GM21825 (cell line): ENCODE measurements around the gene NPAS3.

Experiments
- ATAC-seq: cut with Tn5 transposase; IDR thresholded peaks from one replicate; pipeline ENCODE4 v1.9.1; 2021; ENCODE audit warnings: mild to moderate bottlenecking, moderate library complexity; ENCODE audit not compliant: unreplicated experiment

The NPAS3 gene

GRCh38 chr14:33569821-33570687, 631.4 kb downstream of the NPAS3 start:
- ATAC-seq, result no peak

DNA sequence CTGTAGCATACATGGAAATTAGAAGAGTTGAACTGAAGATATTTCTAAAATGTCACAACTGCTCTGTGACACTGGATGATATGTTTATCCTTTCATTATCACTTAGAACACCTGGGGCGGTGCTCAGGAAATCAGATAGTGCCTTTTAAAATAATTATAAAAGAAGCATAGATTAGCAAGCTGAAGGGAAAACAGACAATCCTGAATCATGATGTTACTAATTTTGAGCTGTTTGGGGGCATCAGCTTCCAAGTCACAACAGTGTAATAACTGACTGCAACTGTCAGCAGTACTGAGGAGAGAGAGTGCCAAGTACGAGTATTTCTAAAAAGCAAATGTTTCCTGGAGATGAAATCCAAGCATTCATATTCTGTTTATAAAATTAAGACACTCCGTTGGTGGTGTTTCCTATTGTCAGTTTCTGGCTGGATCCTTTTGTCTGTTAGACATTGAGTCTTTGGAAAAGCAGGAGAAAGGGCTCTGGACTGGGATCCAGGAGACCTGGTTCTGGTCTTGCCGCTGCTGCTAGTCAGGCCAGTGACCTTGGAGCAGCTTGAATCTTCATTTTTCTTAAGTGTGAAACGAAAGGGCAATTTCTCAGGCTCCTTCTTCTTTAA, 632.1 kb downstream of the NPAS3 start:
- ATAC-seq, result no peak

DNA sequence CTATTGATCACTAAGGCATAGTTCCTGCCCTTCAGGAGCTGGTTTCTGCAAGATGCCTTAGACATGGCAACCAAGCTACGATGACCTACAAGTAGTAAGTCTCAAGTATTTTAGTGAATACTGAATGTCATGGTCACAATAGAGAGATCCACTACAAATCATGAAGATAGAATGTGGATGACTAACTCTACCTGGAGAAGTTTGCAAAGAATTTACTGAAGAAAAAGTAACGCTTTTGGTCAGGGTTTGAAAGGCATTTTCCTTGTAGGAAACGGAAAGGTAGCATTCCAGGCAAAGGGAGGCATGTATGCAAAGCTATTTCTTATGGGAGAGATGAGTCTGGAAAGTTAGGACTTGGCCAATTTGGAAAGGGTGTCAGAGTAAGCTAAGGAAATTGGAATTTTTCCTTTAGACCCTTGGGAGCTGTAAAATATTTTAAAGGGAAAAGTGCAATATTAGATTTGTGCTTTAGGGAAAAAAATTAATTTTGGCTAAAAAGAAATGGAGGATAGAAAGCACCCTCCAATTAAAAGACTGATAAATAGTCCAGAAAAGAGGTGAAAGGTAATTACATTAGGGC, 634.7 kb downstream of the NPAS3 start:
- no peak for ATAC-seq

- ATAC-seq, result no peak
These were observed 637.3 kb downstream of the NPAS3 start for GRCh38 chr14:33576014-33576413.

DNA sequence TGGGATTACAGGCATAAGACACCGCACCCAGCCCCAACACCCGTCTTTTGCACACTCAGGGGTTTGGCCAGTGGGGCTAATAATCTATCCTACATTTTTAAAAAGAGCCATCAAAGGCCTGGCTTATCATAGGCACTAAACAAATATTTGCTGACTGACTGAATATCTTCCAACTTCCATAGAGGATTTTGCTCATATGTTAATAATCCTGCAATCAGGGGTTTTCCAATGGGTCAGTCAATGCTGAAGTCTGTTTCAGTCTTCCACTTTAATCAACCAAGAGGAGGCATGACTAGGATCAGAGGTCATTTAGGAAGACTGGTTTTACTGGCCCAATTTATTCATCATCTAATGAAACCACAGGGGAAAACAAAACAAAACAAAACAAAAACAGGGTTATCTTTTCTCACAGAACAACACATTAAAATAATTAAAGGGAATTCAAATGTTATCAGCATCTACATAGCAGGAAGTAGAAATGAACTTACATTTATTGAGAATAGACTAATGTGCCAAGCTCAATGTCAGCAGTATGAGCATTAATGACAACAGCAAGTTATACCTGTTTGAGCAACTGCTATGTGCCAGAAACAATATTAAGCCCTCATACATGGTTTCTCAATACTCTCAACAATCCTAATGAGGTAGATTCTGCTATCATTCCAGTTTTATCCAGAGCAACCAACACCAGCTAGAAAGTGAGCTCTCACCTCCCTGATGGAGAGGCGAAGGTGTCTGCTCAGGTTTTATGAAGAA, 640.0 kb downstream of the NPAS3 start:
- ATAC-seq, result no peak

DNA sequence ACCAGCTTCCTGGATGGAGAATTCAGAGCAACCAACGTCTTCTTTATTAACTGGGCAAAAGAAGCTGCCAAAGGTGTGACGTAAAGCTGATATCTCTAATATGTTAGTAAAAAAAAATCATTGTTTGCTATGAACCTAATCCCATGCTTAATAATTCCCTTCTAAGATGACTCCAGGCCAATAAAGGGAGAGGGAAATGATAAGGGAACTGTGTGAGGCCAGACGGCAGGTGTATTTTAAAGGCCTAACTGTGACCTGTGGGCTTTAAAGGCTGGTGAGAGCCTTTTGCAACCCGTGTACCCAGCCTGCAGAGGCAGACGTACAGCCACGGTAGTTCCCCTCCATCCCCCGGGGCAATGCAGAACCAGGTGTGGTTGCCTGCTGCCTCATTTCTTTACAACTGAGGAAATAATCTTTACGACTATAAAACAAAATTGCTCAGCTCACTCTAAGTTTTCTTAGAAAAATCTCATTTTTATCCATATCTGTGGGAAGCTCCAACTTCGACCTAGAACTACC, 641.6 kb downstream of the NPAS3 start:
- ATAC-seq, result no peak

DNA sequence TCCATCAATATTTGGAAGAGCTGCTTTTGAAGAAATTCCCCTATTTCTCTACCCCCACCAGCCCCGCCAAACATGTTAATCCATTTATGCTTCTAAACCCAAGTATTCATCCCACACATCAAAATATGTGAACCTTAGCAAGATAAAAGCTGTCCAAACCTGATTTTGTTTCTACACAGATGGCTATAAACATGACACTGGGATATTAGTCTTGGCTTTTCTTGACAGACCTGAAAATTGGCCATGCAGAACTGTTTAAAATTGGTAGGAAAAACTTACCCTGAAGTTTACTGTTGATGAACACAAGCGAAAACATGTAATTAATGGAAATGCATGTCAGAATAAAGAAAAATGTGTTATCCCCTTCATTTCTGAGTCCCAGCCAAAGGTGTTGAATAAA, 642.2 kb downstream of the NPAS3 start:
- no peak for ATAC-seq

DNA sequence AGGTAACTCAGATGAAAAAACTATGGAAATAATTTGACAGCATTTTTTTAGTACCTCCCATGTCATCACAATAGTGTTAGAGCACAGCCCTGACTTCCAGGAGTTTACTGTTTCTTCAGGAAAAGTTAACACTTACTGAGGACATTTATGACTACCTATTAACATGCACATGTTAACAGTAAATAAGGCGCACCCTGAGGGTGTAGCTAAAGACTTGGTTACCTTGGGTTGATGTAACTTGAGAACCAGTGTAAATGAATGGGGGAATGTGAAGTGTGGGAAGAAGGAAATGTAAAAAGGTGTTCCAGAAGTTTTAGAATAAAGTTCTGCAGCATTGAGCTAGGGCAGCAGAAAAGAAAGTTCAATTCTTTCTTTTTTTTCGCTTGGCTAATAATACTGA, 646.0 kb downstream of the NPAS3 start:
- ATAC-seq, result no peak

DNA sequence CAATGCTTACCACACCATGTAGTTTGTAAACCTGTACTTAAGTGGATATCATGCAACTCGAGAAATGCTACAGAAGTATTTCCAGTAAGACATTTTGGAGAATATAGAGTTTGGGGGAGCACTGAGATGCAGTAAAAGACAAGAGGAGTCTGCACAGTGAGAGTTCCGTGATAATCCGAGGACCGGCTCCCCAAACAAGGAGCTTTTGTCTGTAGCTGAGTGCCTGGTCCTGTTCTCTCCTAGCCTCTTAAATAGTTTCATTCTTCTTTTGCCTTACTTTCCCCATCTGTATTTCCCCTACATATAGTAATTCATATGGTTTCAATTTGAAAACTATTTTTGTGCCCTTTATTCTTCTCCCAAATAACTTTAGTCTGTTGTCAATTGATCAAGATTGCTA, 648.1 kb downstream of the NPAS3 start:
- no peak for ATAC-seq

DNA sequence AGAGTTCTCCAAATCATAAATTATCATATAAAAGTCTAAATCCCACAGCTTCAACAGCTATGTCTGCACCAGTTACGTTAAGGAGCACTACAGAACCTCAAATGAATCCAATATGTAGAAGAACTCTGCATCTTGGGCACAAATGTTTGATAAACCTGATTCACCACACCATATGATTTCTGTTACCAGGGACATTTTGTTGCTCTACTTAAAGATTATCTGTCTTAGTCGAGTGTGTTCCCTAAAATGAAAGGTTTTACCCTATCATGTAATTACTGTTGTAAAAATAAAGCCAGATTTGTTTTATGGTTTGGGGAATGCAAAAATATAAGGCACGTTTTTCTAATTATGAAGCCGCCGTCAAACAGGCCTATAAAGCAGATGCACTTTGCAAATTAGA, 649.1 kb downstream of the NPAS3 start:
- ATAC-seq, result no peak

GRCh38 chr14:33588771-33589170, 650.1 kb downstream of the NPAS3 start:
- ATAC-seq, result no peak

DNA sequence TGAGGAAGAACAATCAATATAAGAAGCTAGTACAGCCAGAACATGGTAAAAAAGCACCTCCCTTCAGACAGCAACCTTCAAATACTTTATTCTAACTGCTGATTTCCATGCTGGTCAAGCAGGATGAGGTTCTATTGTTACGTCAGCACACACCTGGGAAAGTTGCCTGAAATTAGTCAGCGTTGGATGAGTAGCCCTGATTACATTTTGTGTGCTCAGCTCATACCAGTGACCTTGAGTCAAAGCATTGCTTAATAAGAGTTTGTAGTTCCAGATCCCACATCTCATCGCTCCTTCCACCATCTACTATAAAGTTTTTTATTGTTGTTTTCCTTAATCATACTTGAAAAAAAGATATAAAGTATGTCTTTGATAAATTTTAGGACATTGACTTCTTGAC, 650.7 kb downstream of the NPAS3 start:
- ATAC-seq, result no peak

DNA sequence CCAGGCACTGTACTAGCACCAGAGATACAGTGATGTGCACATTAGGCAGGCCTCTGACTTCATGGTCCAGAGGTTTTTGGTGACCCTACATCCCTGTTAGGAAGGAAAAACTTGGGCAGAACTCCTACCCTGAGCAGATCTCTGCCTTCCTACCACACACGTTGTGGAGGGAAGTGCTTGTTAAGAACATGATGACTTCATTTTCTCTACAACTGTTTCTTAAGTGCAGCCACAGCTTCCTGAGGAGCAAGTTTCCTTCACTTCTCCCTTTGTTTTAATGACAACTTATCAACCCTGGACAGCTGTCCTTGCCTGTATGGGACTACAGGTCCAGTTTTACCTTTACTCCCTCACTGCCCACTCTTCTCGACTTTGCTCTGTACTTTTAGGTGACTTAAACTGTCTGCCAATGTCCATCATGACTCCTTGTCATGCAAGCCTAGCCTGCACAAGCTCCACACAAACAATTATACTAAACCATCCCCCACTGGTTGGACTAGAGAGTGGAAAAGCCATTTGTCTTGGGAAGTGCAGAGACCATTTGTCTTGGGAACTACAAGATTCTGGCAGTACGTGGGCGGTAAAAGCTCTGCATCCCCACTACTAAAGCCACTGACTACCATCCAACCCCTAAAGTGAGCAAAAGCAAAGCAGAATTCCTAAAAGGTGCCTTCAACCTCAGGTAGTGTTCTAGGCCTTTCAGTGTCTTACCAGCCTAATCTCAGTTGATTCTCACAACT, 652.4 kb downstream of the NPAS3 start:
- ATAC-seq, result no peak

DNA sequence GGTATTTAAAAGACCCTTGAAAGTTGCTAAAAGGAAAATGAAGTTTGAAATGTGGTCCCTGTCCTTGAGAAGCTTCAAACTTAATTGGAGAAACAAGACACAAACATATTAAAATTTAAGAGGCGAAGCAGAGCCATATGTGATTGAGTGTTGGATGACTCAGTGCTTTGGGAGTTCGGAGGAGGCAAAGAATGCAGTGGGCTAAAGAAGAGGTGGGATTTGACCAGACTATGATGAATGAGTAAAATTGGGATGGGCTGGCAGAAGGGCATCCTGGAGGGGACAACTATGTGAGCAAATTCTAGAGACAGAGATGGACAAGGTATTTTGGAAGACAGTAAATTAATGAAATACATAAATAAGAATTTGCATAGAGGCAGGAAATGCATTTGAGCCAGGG, 653.6 kb downstream of the NPAS3 start:
- ATAC-seq, result no peak

DNA sequence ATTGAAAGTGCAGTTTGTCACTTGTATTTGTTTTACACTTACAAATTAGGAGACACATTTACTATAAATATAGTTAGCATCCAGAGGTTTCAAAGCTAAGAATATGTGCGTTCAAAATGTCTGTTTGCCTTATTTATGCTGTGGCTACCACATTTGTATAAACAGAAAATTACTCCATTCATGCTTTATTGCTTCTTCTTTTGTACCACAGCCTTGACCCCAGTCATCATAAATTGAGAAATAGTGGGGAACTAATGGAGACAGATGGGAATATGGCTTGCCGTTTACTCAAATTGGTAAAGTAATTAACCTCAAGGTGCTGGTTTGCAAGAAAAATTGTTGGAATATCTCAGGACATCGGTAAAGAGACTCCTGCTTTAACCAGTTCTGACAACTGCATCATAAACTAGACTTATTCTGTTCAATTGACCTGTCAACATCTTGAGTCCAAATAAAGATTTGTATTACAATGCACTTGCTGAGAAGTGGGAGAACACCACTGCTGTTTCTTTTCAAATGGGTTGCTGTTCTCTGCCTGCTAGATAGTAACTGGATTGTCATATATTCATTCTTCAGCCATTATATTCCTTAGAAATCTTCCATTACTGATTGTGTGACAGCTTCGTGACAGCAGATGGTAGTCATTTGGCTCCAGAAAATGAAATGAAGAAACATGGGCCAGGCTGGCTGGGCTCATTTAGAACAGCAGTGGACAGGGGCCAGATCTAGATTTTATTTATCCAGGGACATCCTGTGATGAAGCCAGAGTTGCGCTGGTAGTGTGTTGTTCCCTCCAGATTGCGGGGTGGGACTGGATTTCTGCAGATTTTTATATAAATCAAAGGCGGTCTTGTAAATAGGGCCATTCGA, 657.8 kb downstream of the NPAS3 start:
- ATAC-seq, result no peak

DNA sequence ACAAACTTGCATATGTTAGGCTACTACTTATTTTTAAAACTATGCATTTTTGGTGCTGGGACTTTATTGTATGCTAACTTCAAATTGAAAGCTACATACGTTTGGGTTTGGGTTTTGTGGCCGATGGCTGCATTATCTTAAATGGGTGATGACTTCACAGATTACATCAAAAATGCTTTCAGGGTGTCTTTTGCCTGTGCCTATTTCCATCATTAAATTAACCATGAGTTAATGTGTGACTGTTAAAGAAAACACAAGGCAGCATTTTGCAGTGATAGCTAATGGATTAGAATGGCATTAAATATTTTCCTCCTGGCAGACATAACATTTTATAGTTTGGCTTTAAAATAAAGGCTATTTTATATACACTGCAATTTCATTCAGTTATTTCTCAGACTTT, 659.9 kb downstream of the NPAS3 start:
- no peak for ATAC-seq

GRCh38 chr14:33602396-33602795, 663.7 kb downstream of the NPAS3 start:
- ATAC-seq, result no peak

DNA sequence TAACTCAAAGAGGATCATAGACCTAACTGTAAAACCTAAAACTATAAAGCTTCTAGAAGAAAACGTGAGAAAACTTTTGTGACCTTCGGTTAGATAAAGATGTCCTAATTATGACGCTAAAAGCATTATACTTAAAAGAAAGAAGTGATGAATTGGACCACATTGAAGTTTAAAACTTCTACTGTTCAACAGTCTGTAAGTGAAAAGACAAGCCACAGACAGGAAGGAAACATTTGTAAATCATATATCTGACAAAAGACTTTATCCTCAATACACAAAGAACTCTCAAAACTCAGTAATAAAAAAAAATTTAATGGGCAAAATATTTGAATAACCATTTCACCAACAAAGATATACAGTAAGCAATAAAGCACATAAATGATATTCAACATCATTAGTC, 667.9 kb downstream of the NPAS3 start:
- no peak for ATAC-seq

DNA sequence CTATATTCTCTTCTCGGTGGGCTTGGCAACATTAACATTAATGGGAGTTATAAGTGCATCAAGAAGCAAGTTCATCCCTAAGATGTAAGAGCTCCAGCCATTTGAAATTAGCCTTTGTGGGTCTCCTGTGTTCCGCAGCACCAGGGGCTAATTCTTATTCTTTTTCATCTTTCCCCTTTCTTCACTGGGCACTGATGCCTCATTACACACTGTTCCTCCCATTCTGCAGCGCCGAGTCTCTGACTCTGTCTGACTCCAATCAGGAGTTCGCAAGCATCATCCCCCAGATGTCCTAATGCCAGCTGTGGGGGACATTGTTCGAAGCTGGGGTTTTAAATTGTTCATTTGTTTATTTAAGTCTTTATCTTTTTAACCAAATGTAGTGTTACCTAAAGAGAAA, 670.9 kb downstream of the NPAS3 start:
- no peak for ATAC-seq

DNA sequence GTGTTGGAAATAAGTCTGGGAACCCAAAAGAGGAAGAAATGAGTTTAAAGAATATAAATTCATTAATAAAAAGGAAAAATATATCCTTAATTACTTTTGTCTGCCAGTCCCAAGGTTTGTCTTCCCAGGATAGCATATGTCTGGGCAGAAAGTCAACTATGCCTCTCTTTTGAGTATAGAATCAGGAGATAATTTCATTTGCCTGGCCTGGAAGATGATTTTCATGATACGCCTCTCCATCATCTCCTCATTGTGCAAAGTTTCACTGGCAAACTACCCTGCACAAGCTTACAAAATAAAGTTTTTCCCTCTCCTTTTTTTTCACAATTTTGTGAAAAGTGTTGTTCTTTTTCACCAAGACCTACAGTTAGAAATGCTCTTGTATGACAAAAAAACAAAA, 671.4 kb downstream of the NPAS3 start:
- ATAC-seq, result no peak
